T47D (cell line): ENCODE measurements around the gene RPSA.
"Not testable (repeated sequence)": the region's sequence is repeated elsewhere in the genome, so short reads cannot be mapped to it uniquely, and the experiment has no call there.

Experiments
- DNase-seq, 2 experiments: peaks; one replicate each; pipeline versions ENCODE4 v3.0.0 to v3.0.0-alpha.2; 2011 to 2012; ENCODE audit warnings: low read depth in 1 of 2, low spot score in 1 of 2
- JUND ChIP-seq: IDR thresholded peaks from 2 replicates; pipeline ENCODE4 v1.6.1; 2012; ENCODE audit warnings: low read depth
- in situ Hi-C: cut with HindIII; loops from 2 replicates; pipeline ENCODE4 v1.10.0; 2016; ENCODE audit warnings: low sequenced_read_pairs, low pct_unique_long_range_greater_than_20kb

The RPSA gene

DNA sequence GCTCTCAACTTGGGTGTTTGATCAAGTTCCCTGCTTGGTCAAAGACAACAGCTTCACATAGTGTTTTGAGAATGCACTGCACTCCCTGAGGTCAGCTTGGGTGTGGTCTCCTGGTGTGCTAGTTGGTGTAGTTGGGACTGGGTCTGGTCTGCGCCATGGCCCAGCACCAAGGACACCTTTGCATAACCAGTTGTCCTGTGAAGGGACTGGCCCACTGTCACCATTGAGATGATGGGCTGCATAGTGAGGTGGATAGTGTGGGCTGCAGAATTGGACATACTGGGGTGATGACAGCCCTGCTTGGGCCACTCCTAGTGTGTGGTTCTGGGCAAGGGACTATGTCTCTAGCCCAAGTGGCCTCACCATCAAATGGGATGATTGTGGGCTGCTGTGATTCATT lies 9.5 kb downstream of the RPSA start:
- in situ Hi-C loops = no loop called here
- no peak for DNase-seq
- TF ChIP-seq JUND = no peak

DNA sequence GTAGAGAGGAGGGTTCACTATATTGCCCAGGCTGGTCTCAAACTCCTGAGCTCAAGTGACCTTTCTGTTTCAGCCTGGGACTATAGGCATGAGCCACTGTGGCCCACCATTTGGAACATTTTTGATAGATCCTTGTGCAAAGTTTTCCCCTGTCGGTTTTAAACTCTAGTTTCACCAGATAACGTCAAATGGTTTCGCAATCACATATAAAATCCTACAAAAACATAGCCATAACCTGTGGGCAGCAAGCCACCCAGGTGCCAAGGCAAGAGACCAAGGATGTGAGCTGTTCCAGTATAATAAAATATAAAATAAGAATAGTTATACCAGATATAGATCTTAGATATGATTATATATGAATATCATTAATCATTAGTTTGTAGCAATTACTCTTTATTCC lies 10.5 kb downstream of the RPSA start:
- DNase-seq, in situ Hi-C loops: not testable (repeated sequence)

DNA sequence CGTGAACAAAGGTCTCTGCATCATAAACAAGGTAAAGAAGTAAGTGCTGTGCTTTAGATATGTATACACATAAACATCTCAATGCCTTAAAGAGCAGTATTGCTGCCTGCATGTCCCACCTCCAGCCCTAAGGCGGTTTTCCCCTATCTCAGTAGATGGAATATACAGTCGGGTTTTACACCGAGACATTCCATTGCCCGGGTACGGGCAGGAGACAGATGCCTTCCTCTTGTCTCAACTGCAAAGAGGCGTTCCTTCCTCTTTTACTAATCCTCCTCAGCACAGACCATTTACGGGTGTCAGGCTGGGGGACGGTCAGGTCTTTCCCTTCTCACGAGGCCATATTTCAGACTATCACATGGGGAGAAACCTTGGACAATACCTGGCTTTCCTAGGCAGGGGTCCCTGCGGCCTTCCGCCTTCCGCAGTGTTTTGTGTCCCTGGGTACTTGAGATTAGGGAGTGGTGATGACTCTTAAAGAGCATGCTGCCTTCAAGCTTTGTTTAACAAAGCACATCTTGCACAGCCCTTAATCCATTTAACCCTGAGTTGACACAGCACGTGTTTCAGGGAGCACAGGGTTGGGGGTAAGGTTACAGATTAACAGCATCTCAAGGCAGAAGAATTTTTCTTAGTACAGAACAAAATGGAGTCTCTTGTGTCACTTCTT lies 12.2 kb downstream of the RPSA start:
- DNase-seq, in situ Hi-C loops: not testable (repeated sequence)

DNA sequence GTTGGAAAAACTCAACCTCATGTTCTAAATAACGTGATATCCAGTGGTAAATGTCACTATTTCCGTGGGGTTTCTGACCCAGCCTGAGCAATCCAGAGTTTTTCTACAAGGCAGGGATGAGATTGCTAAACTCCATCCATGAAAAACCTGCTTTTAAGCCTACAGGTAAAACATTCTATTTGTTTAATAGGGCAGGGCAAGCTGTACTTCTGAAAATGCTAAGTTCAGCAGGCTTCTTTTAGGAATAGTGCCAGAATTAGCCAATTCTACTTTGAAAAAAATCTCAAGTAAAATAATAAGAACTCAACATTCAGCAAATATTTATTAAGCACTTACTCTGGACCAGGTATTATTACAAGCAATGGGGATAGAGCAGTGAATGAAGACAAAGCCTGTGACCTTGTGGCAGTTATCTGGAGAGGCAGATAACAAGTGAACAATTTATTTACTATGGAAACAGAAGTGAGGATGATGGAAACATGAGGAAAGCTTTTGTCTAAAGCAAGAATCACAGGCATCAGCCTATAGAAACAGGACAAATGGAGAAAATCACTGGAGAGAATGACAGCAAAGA lies 13.3 kb downstream of the RPSA start:
- in situ Hi-C loops = no loop called here
- no peak for TF ChIP-seq JUND
- no peak for DNase-seq

DNA sequence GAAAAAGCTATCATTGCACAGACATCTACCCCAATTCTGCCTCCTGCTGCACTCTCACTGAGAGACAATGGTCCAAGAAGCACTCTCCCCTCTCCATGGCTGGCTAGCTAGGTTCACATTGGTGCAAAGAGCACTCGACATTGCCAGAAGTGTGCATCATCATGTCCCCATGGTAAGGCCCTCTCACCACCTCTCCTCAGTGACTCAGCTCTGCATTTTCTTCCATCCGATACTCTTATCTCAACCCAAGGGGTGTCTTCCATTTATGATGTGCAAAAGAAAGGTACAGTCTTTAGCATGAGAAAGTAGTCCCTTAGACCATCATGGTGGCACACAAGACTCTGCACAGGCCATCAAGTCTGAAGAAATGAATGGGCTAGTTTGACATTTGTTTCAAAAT lies 14.0 kb downstream of the RPSA start:
- in situ Hi-C loops = no loop called here
- DNase-seq = no peak
- TF ChIP-seq JUND = no peak

DNA sequence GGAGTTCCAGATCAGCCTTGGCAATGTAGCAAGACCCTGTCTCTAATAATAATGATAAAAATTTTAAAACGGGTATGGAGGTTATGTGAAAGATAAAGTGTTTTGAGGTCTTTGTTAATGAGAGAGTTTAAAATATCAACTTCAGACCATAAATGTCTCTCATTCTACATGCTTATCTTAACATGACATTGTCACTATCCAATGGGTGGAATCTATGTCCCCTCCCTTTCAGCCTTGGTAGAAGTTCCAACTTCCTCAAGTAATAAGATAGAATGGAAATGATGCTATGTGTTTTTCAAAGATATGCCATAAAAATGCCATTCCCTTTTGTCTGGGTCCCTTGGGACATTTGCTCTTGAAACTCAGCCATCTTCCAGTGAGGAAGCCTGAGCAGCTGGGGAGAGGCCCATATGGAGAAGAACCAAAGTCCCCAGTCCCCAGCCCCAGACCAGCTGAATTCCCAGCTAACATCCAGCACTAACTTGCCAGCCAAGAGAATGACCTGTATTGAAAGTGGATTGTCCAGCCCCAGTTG lies 17.0 kb downstream of the RPSA start:
- TF ChIP-seq JUND = no peak
- in situ Hi-C loops = no loop called here
- DNase-seq = no peak

DNA sequence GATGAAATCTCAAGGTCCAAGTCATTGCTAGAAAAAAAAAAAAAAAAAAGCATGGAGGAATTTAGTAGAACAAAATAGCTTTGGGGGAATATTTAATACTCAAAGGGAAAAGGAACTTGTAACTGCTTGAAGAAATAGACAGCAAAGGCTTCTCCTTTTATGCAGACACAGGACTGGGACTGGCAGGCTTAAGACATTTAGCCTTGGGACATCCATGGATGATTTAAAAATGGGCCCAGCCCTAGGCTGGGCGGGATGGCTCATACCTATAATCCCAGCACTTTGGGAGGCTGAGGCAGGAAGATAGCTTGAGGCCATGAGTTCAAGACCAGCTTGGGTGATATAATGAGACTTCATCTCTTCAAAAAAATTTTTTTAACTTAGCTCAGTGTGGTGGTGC lies 19.8 kb downstream of the RPSA start:
- in situ Hi-C loops = no loop called here
- TF ChIP-seq JUND = no peak
- DNase-seq = no peak

DNA sequence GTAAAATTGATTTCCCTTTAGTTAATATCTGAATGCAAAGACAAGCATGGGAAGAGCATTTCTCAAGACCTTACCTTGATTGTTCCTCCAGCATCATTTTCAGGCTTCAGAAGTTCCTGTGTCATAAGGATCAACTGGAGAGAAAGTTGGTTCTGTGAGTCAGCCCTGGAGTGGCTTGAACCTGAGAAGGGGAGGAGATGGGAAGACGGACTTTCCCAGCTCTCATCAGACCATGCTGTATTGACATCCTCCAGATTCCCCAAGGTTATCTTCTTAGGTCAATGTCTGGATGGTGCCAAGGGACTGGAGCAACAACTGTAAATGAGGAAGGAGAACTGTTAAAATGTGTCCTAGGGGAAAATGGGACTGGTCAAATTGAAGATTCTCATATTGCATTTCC lies 21.0 kb downstream of the RPSA start:
- in situ Hi-C loops = no loop called here
- DNase-seq = no peak
- no peak for TF ChIP-seq JUND

DNA sequence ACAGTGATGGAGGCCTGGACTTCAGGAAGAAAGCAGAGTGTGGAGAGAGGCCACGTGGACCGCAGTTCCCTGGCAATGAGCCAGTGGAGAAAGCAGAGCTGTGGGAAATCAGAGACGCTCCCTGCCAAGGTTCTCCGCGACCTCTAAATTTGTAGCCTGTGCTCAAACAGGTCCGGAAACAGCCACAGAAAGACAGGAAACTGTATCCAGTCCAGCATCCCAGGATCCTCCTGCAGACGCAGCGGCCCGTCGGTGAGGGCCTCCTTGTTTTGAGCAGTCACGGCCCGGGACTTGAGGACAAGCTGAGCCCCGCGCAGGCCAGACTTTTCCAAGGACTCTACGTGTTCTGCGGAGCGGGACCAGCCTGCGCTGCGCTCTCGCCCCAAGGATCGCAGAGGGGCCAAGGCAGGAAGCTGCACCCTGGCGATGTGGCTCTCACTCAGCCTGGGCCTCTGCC lies 22.3 kb downstream of the RPSA start:
- no peak for DNase-seq
- TF ChIP-seq JUND = no peak
- in situ Hi-C loops = no loop called here

DNA sequence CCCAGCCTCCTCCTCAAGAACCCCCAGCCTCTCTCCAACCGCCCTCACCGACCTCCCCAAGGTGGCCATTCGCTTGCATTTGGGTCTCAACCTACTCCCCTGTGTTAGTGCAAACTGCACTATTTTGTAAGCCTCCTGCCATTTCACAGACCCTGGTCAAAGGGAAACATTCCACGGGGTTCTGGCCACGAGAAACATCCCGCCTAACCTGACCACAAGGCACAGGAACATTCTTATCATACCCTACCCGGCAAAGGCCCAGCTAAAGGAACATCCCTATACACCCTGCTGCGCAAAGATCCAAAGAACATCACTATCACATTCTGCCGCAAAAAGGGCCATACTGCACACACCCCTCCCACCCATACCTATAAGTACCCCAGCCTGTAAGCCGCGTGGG lies 22.9 kb downstream of the RPSA start:
- in situ Hi-C loops = no loop called here
- no peak for DNase-seq
- TF ChIP-seq JUND = no peak

DNA sequence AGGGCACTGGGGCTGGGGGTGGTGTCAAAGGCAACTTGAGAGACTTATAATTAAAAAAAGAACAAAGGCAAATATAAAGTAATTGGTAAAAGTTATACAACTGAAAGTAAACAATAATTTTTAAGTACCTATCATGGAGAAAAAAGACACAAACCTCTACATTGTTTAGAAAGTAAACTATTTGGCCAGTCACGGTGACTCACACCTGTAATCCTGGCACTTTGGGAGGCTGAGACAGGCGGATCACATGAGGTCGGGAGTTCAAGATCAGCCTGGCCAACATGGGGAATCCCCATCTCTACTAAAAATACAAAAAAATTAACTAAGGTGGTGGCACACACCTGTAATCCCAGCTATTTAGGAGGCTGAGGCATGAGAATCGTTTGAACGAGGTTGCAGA lies 25.8 kb downstream of the RPSA start:
- DNase-seq = no peak
- no peak for TF ChIP-seq JUND
- in situ Hi-C loops = no loop called here

DNA sequence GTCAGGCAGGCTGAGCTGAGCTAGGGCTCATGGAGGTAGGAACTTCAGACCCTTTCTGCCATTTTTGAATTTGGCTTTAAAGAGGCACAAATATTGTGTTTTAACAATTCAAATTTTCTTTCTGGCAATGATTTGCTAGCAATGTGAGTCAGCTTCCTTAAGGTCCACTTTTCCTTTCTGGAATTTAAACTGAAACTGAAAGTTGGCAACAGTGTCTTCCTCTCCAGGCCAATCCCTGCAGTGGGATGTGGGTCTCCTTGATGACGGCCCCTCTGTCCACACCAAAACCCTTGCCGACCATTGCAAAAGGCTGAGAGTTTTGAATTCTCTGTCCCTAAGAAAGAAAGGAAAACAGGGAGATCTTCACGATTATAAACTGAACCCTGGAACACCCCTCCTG lies 27.1 kb downstream of the RPSA start:
- no peak for TF ChIP-seq JUND
- in situ Hi-C loops = no loop called here
- no peak for DNase-seq

DNA sequence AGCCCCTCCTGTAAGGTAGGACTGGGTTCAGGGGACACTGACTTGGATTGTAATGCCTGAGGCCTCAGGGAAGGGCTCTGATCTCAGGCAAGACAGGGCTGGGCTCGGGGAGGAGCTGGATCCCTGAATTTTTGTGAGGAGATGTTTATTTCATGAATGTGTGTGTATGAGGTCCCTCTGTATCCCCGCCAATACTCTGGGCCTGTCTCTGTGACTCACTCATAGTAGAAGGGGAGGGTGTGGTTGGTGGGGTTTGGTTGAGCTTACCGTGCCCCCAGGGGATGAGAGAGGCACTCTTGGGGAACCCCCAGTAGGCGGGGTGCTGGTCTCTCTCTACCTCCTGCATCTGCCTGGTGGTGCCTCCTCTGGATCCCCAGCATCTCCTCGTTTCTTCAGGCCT lies 28.1 kb downstream of the RPSA start:
- TF ChIP-seq JUND = no peak
- in situ Hi-C loops = no loop called here
- DNase-seq = no peak
